IMR-90 (cell line): ENCODE measurements around the gene ADIRF. TPM values are rescaled to one million over a fixed set of nuclear protein-coding genes. Genes with fewer than 3 reads are reported as not detected.

Source experiments
- ATAC-seq: fragments of 200-7000 bp; cut with Tn5 transposase; 2 replicates; pipeline ENCODE4 v1.9.1; 2020; ENCODE audit warnings: low read depth, mild to moderate bottlenecking, moderate library complexity
- BruUV-seq: library from RNA; stranded (reverse); fragments of 400-500 nt; replicated peaks from 2 replicates; lab custom pipeline; 2021; lab: Mats Ljungman, UMichigan
- CTCF ChIA-PET: fragments of 300-600 bp; formaldehyde crosslinking; extraction: SDS; loops from one replicate; lab custom pipeline; 2021; ENCODE audit warnings: antibody characterized with exemption; lab: Yijun Ruan, JAX
- POLR2A ChIA-PET: fragments of 300-600 bp; sonication (Branson Sonifier 250); formaldehyde crosslinking; loops from one replicate; lab custom pipeline; 2022; ENCODE audit warnings: antibody characterized with exemption; ENCODE audit not compliant: unreplicated experiment; lab: Charles Lee
- DNase-seq: peaks from one replicate; pipeline ENCODE4 v3.0.0; 2013
- H2AFZ ChIP-seq: replicated peaks from 2 replicates; pipeline ENCODE3; 2013; ENCODE audit warnings: low read length, mild to moderate bottlenecking; ENCODE audit not compliant: poor library complexity
- H2AK5ac ChIP-seq: 2 replicates; pipeline ENCODE4 v1.6.1; 2013; ENCODE audit warnings: low read depth, low read length, inconsistent platforms
- H2AK9ac ChIP-seq: replicated peaks from 2 replicates; pipeline ENCODE3; 2013; ENCODE audit warnings: mild to moderate bottlenecking, low read depth, low read length, moderate library complexity; ENCODE audit not compliant: poor library complexity
- H2BK120ac ChIP-seq: 2 replicates; pipeline ENCODE4 v1.6.1; 2013; ENCODE audit warnings: low read depth, low read length, inconsistent platforms
- H2BK15ac ChIP-seq: 3 replicates; pipeline ENCODE4 v1.6.1; 2013; ENCODE audit warnings: low read depth, low read length, inconsistent platforms
- H2BK20ac ChIP-seq: 2 replicates; pipeline ENCODE4 v1.6.1; 2013; ENCODE audit warnings: low read depth, mild to moderate bottlenecking, inconsistent platforms, low read length, moderate library complexity
- H2BK5ac ChIP-seq: 2 replicates; pipeline ENCODE4 v1.6.1; 2013; ENCODE audit warnings: mild to moderate bottlenecking, low read depth, low read length, inconsistent platforms; ENCODE audit not compliant: poor library complexity, severe bottlenecking
- H3K14ac ChIP-seq: replicated peaks from 2 replicates; pipeline ENCODE4 v1.6.1; 2013; ENCODE audit warnings: low read depth, low read length, inconsistent platforms
- H3K18ac ChIP-seq: 2 replicates; pipeline ENCODE4 v1.6.1; 2013; ENCODE audit warnings: low read depth, low read length, control low read depth
- H3K23ac ChIP-seq: 2 replicates; pipeline ENCODE4 v1.6.1; 2013; ENCODE audit warnings: low read depth, low read length, inconsistent platforms
- H3K27ac ChIP-seq: 2 replicates; pipeline ENCODE4 v1.5.1; 2013; ENCODE audit warnings: mild to moderate bottlenecking, control low read depth, low read length; ENCODE audit not compliant: insufficient read depth
- H3K27me3 ChIP-seq: 2 replicates; pipeline ENCODE4 v1.6.1; 2013; ENCODE audit warnings: low read length; ENCODE audit not compliant: control insufficient read depth, insufficient read depth
- H3K36me3 ChIP-seq: 2 replicates; pipeline ENCODE4 v1.6.1; 2013; ENCODE audit warnings: low read length, mixed read lengths; ENCODE audit not compliant: control insufficient read depth, insufficient read depth
- H3K4ac ChIP-seq: 2 replicates; pipeline ENCODE4 v1.6.1; 2013; ENCODE audit warnings: low read depth, low read length, inconsistent platforms
- H3K4me1 ChIP-seq: 2 replicates; pipeline ENCODE4 v1.6.1; 2013; ENCODE audit warnings: low read length, mixed read lengths; ENCODE audit not compliant: control insufficient read depth, insufficient read depth
- H3K4me2 ChIP-seq: 2 replicates; pipeline ENCODE4 v1.6.1; 2013; ENCODE audit warnings: low read depth, mild to moderate bottlenecking, control low read depth, low read length, moderate library complexity
- H3K4me3 ChIP-seq: 2 replicates; pipeline ENCODE4 v1.5.1; 2013; ENCODE audit warnings: low read depth, mild to moderate bottlenecking, control low read depth, low read length, moderate library complexity; ENCODE audit not compliant: insufficient read depth
- H3K56ac ChIP-seq: 2 replicates; pipeline ENCODE4 v1.6.1; 2013; ENCODE audit warnings: low read length, inconsistent platforms; ENCODE audit not compliant: insufficient read depth; ENCODE audit errors: extremely low read depth
- H3K79me1 ChIP-seq, 2 experiments: 2 replicates each; pipeline ENCODE4 v1.6.1; 2013; ENCODE audit warnings: low read length in 2 of 2, inconsistent platforms in 1 of 2, low read depth in 1 of 2
- H3K9ac ChIP-seq: 2 replicates; pipeline ENCODE4 v1.6.1; 2013; ENCODE audit warnings: low read depth, low read length, control low read depth
- H3K9me1 ChIP-seq: 2 replicates; pipeline ENCODE4 v1.6.1; 2013; ENCODE audit warnings: low read length, inconsistent platforms; ENCODE audit not compliant: insufficient read depth
- H3K9me3 ChIP-seq: 2 replicates; pipeline ENCODE4 v1.6.1; 2013; ENCODE audit warnings: low read length; ENCODE audit not compliant: control insufficient read depth, insufficient read depth
- H4K20me1 ChIP-seq: 2 replicates; pipeline ENCODE4 v1.6.1; 2013; ENCODE audit warnings: low read length, inconsistent platforms; ENCODE audit not compliant: insufficient read depth
- H4K5ac ChIP-seq: 2 replicates; pipeline ENCODE4 v1.6.1; 2013; ENCODE audit warnings: mild to moderate bottlenecking, low read depth, low read length, control low read depth
- H4K8ac ChIP-seq, 2 experiments: 2 replicates each; pipeline ENCODE4 v1.6.1; 2013; ENCODE audit warnings: low read depth in 2 of 2, low read length in 2 of 2, control low read depth in 1 of 2, inconsistent platforms in 1 of 2
- H4K91ac ChIP-seq: 2 replicates; pipeline ENCODE4 v1.6.1; 2013; ENCODE audit warnings: low read depth, low read length, inconsistent platforms; ENCODE audit not compliant: insufficient read depth
- CEBPB ChIP-seq: IDR thresholded peaks from 2 replicates; pipeline ENCODE4 v1.6.1; 2012; ENCODE audit warnings: low read depth, low read length, improper control_type of control experiment
- FOS ChIP-seq: fragments of 150-350 bp; IDR thresholded peaks from 2 replicates; pipeline ENCODE4 v1.6.1; 2016; ENCODE audit warnings: low read depth, low read length
- MAZ ChIP-seq: IDR thresholded peaks from 2 replicates; pipeline ENCODE4 v1.6.1; 2012; ENCODE audit warnings: low read depth, mild to moderate bottlenecking, low read length, improper control_type of control experiment, moderate library complexity, borderline replicate concordance
- POLR2A ChIP-seq: IDR thresholded peaks from 2 replicates; pipeline ENCODE4 v1.6.1; 2012; ENCODE audit warnings: mild to moderate bottlenecking, low read depth, low read length
- RAD21 ChIP-seq: IDR thresholded peaks from 2 replicates; pipeline ENCODE4 v1.6.1; 2012; ENCODE audit warnings: low read length, improper control_type of control experiment
- RFX5 ChIP-seq: IDR thresholded peaks from 2 replicates; pipeline ENCODE4 v1.8.0; 2012; ENCODE audit warnings: low read depth, mild to moderate bottlenecking, low read length, moderate library complexity
- WGBS, 2 experiments: methylation state at CpG; one replicate each; pipeline versions ENCODE4 v1.1.5 to v1.1.7; 2013; ENCODE audit warnings: missing lambda C conversion rate in 2 of 2; ENCODE audit not compliant: insufficient read length in 1 of 2; ENCODE audit errors: extremely low coverage in 2 of 2; 5-methylcytosine and 5-hydroxymethylcytosine counted together
- dilution Hi-C: fragments of 300-500 bp; cut with HindIII; formaldehyde crosslinking; loops from one replicate; pipeline ENCODE4 v1.14.3; 2018; ENCODE audit warnings: low sequenced_read_pairs; ENCODE audit not compliant: unreplicated experiment
- in situ Hi-C: fragments of 300-500 bp; cut with MboI; formaldehyde crosslinking; loops from 3 replicates; pipeline ENCODE4 v1.14.3; 2019; ENCODE audit warnings: low sequenced_read_pairs, inconsistent platforms, mixed read lengths
- intact Hi-C: fragments of 100-400 bp; cut with micrococcal nuclease; formaldehyde crosslinking; loops from 2 replicates; pipeline ENCODE4 v1.10.0; 2022
- polyA plus RNA-seq, 3 experiments: library from polyadenylated mRNA; depleted of rRNA; stranded (reverse); fragments of >200 nt; gene quantifications; 2 replicates each; pipeline ENCODE4 v1.2.3, GENCODE V29; 2012; ENCODE audit warnings: low replicate concordance in 1 of 3
- total RNA-seq: library from RNA; depleted of rRNA; stranded (reverse); fragments of >200 nt; gene quantifications from 2 replicates; pipeline ENCODE4 v1.2.3, GENCODE V29; 2012
- TF ChIP-seq, protein P1 (sequence below): fragments of 150-350 bp; IDR thresholded peaks from 2 replicates; pipeline ENCODE4 v1.6.1; 2016; ENCODE audit warnings: low read depth, mild to moderate bottlenecking, low read length, moderate library complexity, borderline replicate concordance

The ADIRF gene
- total and polyA plus RNA-seq, 2 of the 4 experiments (the other 2 are of a cell fraction) = 2.3 to 7.2 TPM

DNA sequence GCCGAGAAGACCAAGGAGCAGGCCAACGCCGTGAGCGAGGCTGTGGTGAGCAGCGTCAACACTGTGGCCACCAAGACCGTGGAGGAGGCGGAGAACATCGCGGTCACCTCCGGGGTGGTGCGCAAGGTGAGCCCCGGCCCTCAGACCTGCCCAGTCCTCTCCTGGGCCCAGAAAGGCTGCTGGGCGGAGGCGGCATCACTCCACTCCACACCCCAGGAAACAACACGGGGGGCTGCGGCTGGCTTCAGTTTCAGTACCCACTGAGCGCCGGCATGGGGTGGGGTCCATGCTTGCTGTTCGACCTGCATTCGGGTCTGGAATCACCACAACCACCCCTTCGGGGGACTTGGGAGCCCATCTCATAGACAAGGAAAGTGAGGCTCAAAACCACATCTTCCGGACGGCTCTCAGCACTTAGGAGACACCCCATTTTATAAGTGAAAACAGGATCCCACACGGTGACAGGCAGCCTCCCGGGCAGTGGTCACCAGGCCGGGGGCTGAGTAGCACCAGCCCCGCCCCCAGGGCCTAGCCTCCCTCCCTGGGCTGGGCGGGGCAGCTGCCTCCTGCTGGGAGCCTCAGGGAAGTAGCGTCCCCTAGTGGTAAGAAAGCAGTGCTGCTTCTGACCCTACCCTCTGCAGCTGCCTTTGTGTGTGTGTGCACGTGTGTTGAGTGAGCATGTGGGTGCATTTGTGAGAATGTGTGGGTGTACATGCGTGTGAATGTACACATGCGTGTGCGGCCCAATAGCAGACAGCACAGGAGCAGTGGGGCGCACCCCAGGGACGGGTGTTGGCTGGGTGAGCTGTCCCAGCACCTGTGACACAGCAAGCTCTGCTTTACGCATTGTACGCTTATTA is 8.0 kb upstream of the ADIRF start (continued):
- peak; percentile 89 for TF ChIP-seq MAZ

DNA sequence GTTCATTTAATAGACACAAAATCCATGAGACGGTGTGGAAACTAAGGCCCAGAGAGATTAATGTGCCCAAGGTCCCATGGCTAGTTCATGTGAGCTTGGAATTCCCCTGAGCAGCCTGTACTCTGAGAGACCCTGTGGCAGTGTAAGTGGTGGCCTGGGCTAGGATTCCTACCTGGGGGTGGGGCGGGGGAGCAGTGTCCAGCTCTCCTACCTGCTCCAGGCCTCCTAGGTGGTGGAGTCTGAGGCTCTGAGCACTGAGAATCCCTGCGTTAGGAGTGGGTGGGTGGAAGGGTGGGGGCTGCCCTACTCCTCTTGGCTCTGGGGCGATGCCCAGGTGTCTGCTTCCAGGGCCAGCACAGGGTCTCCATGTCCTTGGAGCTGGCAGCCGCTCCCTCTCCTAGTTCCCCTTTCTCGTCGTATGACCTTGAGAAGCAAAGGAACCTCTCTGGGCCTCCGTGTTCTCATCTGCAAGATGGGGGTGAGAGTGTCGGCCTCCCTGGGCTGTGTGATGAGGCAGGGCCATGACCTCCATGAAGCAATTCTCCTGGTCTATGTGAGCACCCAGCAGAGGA is 7.3 kb upstream of the ADIRF start:
- intact Hi-C loops = no loop called here
- dilution Hi-C loops = no loop called here
- no CpG with 5 or more reads among the region's 9 CpGs for WGBS, 2 experiments
- Histone ChIP-seq H3K36me3 (no peaks in the 10 kb centered on the region), H4K91ac (peak overlapping the region; percentile 33), H3K4me2 (no peak overlapping the region), H2BK120ac (peak overlapping the region; percentile 33; the same call in 1 of the 2 replicates), H3K14ac (peak overlapping the region; percentile 35; the same call in 1 of the 2 replicates), H2BK5ac (no peak overlapping the region), H3K56ac (no peak overlapping the region), H3K4ac (no peak overlapping the region), H4K20me1 (no peaks in the 10 kb centered on the region), H2AK5ac (peak overlapping the region; percentile 98), H3K9me3 (no peaks in the 10 kb centered on the region), H3K27ac (no peak overlapping the region), H3K4me1 (peaks cover 14% of the 10 kb centered on the region), H3K9me1 (peaks cover 12% of the 10 kb centered on the region), H3K23ac (no peak overlapping the region), H2AK9ac (peak overlapping the region; percentile 99), H3K9ac (no peak overlapping the region), H4K5ac (no peak overlapping the region), H3K79me1 (peaks cover 0 to 13% of the 10 kb centered on the region in 2 experiments; a peak in 1 of 4 replicates), H4K8ac (0 out of 4 replicates have a peak overlapping the region, but pooled peaks of 1 of the 2 experiments have one; percentile 7), H3K4me3 (no peak overlapping the region), H3K27me3 (no peaks in the 10 kb centered on the region), H2BK20ac (no peak overlapping the region), H2BK15ac (no peak overlapping the region), H2AFZ (peak overlapping the region; percentile 43), H3K18ac (no peak overlapping the region)
- TF ChIP-seq CEBPB = no peak
- TF ChIP-seq, protein P1, sequence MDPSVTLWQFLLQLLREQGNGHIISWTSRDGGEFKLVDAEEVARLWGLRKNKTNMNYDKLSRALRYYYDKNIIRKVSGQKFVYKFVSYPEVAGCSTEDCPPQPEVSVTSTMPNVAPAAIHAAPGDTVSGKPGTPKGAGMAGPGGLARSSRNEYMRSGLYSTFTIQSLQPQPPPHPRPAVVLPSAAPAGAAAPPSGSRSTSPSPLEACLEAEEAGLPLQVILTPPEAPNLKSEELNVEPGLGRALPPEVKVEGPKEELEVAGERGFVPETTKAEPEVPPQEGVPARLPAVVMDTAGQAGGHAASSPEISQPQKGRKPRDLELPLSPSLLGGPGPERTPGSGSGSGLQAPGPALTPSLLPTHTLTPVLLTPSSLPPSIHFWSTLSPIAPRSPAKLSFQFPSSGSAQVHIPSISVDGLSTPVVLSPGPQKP = no peak
- no peak for TF ChIP-seq POLR2A
- TF ChIP-seq RAD21 = no peak
- TF ChIP-seq FOS = no peak
- TF ChIP-seq RFX5 = no peak
- ATAC-seq (no peak), DNase-seq (no peak)
- in situ Hi-C loops = no loop called here
- no TSS peak for BruUV-seq
- ChIA-PET CTCF (interaction anchor here (0.6 to 1.1 kb wide), 2 partner anchors 78 to 124 kb away, joined by 3 to 6 read pairs; no protein-coding TSS in a partner anchor), POLR2A (no interaction called here)
